Ramos (cell line): Measurements from ENCODE around the gene EIF2S2.

ENCODE experiments used
- in situ Hi-C: fragments of 300-500 bp; cut with MboI; formaldehyde crosslinking; loops from one replicate; pipeline ENCODE4 v1.14.3; 2022; ENCODE audit warnings: low sequenced_read_pairs; ENCODE audit not compliant: unreplicated experiment

EIF2S2 gene

DNA sequence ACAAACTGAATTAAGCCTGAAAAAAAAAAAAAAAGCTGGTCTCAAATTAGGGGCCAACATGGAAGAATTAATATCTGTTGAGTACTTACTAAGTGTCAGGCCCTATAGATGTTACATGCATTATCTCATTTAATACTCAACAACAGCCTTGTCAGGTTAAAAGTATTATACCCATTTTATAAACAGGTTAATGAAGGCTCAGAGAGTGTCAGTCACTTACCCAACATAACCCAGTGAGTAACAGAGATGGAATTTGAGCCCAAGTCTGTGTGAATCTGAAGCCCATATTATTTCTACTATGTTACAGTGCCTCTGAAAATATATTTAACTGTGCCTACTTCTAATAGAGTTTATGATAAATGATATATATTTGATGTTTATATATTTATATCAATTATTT lies 11.3 kb upstream of the EIF2S2 start:
- in situ Hi-C loops: loop anchor here (5.0 to 25.0 kb wide), 2 partner anchors 266 to 661 kb away; no protein-coding TSS in a partner anchor

DNA sequence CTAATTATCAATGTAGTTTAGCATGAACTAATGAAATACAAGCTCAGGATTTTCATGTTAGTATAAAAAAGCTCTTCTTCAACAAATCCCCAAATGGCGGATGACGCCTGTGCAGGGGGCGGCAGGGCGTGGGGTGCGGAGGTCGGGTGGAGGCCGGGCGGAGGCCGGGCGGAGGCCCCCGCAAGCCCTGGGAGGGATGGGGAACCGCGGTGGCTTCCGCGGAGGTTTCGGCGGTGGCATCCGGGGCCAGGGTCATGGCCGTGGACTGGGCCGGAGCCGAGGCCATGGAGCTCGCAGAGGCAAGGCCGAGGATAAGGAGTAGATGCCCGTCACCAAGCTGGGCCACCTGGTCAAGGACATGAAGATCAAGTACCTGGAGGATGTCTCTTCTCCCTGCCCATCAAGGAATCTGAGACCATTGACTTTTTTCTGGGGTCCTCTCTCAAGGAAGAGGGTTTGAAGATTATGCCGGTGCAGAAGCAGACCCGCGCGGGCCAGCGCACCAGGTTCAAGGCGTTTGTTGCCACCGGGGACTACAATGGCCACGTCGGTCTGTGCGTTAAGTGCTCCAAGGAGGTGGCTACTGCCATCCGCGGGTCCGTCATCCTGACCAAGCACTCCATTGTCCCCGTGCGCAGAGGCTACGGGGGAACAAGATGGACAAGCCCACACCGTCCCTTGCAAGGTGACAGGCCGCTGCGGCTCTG lies 10.4 kb upstream of the EIF2S2 start:
- in situ Hi-C loops: loop anchor here (5.0 to 25.0 kb wide), 2 partner anchors 265 to 660 kb away; no protein-coding TSS in a partner anchor

DNA sequence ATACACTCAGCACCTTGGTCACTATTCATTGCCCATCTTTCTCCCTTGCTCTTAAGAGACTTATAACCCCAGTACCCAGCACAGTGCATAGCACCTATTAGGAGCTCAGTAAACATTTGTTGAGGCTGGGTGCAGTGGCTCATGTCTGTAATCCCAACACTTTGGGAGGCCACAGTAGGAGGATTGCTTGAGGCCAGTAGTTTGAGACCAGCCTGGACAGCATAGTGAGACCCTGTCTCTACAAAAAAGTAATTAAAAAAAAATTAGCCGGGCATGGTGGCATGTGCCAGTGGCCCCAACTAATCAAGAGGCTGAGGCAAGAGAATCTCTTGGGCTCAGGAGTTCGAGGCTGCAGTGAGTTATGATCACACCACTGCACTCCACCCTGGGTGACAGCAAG lies 8.2 kb upstream of the EIF2S2 start:
- in situ Hi-C loops: loop anchor here (5.0 to 25.0 kb wide), 2 partner anchors 263 to 658 kb away; no protein-coding TSS in a partner anchor

DNA sequence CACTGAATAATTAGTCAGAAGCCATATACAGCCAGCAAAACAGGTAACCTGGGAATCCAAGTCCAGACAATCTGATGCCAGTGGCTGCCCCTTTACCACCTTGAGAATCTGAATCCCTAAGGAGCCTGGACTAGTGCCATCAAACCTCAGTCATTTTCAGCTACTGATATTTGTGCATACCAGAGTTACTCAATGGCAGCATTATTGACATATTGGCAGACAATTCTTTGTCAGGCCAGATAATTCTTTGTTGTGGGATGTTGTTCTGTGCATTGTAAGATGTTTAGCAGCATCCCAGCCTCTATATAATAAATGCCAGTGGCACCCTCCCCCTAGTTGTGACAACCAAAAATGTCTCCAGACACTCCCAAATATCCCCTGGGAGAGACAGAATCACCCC lies 3.2 kb upstream of the EIF2S2 start:
- in situ Hi-C loops: loop anchor here (25.0 kb wide), 1 partner anchor 653 kb away; no protein-coding TSS in a partner anchor

DNA sequence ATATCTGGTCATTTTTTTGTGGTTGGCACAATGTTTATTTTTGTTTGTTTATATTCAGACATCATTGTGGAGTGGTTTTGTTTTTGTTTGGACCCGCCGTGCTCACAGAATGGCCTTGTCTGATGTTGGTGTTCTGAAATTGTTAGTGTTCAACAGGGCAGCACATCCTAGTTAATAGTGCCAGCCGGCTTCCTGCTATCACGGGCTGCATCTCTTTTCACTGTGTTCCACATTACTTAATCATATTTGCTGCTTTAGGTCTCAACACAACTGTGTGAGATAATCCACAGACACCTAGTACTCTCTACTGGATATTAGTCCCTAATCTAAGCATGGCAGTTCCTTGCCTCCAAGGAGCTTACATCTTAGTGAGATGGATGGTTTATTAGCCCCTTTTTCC lies 2.8 kb upstream of the EIF2S2 start:
- in situ Hi-C loops: loop anchor here (25.0 kb wide), 1 partner anchor 653 kb away; no protein-coding TSS in a partner anchor

DNA sequence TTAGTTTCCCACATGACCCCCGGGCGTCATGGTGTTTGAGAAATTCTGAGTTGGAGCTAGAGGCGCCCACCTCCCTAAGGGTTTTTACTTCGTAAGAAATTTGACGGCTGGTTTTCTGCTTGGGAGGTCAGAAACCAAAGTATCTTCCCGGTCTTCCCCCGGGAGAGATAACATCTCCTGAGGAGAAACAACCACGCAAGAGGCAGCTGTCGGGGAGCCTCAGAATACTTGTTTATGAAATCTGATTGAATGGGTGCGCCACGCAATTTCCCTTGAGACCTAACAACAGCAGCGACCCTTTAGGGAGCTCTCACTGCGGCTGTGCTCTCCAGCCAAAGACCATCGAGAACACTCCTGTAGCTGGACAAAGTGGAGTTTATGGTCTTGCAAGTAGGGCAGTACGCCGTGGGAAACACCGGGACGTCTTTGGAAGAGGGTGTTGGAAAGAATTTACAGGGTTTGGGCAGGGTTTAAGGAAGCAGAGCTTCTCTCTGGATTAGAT lies 608 bp upstream of the EIF2S2 start:
- in situ Hi-C loops: loop anchor here (25.0 kb wide), 1 partner anchor 650 kb away; no protein-coding TSS in a partner anchor

DNA sequence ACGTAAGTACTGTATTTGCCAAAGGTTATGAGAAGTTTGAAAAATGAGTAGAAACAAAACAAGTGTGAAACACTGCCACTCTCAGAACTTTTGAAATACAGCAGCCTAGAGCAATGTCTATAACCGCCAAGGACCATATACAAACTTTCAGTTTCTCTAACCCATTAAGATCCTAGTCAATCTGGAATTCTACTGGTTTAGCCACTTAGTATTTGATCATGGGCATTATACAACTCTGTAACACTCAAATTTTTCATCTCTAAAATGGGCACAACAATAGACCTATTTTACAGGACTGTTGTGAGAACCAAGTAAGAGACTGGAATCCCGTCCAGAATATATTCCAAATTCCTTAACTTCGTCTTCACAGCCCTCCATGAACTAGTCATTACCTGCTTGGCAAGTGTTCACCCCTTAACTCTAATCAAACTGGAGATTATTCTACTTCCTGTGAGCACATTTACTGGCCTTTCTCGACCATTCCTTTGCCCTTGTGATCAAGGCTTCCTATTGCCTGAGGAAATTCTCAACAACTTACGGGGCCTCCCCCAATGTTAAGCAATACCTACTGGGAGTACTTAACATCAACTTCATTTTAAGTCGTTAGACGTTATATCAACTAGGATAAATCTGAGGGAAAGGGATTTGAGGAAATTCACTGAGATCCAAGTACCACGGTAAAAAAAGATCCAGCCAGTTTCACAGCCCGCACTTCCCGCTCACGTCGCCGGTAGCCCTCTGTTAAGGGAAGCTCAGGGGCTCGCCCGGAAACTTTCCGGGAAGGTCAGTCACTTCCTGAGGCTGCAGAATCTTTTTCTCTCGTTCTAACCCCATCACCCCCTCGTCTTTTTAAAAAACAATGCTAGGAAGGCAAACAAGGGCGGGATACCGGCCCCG lies 1.1 kb downstream of the EIF2S2 start:
- in situ Hi-C loops: loop anchor here (25.0 kb wide), 1 partner anchor 649 kb away; no protein-coding TSS in a partner anchor

DNA sequence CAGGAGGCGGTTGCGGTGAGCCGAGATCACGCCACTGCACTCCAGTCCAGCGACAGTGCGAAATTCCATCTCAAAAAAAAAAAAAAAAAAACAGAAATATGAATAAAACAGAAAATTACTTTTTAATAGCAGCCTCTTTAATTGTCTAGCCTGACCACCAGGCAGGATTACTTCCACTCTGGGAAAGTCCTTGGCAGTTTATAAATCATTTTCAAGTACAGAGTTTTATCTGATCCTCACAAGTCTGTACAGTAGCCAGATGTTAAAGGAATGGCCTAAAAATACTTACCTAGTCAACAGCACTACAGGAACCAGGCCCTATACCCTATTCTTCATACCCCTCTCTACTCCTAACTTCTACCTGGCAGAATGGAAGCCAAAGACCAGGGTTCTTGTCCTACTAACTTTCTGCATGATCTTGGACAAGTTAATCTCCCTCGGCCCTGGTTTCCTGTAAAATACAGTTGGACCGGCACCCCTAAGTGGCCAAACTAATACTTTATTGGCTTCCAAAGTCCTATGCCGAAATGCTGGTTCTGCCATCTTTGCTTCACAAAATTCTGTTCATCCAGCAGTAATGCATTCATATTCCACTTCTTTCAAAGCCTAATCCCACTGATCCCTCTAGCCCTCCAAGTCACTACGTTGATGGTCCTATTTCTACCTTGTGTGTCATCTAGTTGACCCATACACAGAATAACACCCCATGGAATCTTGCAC lies 1.9 kb downstream of the EIF2S2 start:
- in situ Hi-C loops: loop anchor here (25.0 kb wide), 1 partner anchor 648 kb away; no protein-coding TSS in a partner anchor

DNA sequence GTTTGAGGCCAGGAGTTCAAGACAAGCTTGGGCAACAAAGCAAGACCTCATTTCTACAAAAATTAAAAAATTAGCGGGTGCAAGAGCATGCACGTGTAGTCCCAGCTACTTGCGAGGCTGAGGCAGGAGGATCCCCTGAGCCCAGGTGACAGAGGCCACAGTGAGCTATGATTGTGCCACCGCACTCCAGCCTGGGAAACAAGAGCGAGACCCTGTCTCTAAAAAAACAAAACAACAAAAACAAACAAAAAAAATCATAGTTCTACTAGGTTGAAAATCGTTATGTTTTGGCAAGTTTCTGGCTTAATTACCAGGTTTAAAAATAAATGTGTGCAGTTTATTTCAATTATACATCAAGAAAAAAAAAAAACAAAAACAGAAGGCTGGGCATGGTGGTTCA lies 2.6 kb downstream of the EIF2S2 start:
- in situ Hi-C loops: loop anchor here (25.0 kb wide), 1 partner anchor 647 kb away; no protein-coding TSS in a partner anchor

DNA sequence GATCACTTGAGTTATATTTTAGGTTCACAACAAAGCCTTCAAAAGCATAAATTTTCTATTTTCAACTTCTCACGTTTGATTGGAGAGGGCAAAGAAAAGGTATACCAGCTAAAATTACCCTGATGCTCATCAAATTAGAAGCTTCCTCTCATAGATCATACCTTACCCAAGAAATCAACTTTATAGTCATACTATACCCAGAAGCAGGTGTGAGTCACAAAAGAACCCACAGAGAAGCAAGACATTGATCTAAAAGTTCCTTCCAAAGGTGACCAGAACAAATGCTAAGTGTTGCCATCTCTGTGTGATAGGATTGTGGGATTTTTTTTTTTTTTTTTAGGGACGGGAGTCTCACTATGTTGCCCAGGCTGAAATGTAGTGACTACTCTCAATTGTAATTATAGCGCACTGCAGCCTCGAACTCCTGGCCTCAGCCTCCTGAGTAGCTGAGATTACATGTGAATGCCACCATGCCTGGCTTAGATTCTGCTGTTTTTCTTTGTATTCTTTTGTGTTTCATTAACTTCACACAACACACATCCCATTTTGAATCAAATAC lies 3.3 kb downstream of the EIF2S2 start:
- in situ Hi-C loops: loop anchor here (25.0 kb wide), 1 partner anchor 646 kb away; no protein-coding TSS in a partner anchor

DNA sequence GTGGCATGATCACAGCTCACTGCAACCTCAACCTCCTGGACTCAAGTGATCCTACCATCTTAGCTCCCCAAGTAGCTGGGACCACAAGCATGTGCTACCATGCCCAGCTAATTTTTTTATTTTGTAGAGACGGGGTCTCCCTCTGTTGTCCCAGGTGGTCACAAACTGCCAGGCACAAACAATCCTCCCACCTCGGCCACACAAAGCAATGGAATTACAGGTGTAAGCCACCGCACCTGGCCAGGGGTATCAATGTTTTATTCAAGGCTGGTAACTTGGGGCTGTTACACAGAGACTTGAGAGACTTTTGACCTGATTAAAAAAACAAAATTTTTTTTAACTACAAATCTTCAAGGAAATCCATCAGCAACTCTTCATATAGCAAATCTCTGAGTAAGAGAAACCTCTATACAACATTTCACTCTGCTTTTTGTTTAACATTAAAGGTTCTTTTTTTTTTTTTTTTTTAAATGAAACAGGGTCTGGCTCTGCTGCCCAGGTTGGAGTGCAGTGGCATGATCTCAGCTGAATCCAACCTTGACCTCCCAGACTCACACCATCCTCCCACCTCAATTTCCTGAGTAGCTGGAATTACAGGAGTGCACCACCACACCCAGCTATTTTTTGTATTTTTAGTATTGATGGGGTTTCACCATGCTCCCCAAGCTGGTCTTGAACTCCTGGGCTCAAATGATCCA lies 5.9 kb downstream of the EIF2S2 start:
- in situ Hi-C loops: loop anchor here (25.0 kb wide), 1 partner anchor 644 kb away; no protein-coding TSS in a partner anchor

DNA sequence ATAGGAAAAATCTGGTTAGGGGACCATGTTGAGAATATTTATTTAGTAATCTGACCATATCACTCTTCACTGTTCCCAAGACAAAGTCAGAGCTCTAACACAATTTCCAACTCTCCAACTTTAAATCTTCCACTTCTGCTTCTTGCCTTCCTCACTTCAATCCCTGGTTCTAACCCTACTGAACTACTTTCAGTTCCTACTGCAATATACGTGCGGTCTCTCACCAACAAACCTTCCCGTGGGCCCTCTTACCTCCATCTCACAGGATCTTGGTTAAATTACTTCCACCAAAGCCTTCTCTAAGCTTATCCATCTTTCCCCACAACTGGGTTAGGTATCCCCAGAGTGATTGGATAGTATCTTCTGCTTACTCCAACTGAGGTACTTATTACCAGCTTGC lies 8.0 kb downstream of the EIF2S2 start:
- in situ Hi-C loops: loop anchor here (25.0 kb wide), 1 partner anchor 642 kb away; no protein-coding TSS in a partner anchor

DNA sequence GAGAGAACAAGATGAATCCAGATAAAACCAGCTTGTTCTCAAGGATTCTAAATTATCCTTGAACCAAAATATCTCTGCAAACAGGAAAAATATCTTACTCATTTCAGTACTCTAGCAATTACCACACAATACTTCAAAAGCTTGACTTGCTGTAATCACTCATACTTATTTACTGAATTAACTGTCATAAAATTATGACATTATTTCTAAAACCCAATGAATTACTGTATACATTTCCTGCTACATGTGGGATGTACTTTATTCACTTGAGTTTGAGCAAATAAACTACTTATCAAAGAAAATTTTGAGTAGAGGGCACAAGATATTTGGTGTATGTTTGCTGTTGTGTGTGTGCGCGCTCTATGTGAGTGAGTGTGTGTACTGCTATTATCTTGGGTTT lies 9.7 kb downstream of the EIF2S2 start:
- in situ Hi-C loops: loop anchor here (25.0 kb wide), 1 partner anchor 640 kb away; no protein-coding TSS in a partner anchor

DNA sequence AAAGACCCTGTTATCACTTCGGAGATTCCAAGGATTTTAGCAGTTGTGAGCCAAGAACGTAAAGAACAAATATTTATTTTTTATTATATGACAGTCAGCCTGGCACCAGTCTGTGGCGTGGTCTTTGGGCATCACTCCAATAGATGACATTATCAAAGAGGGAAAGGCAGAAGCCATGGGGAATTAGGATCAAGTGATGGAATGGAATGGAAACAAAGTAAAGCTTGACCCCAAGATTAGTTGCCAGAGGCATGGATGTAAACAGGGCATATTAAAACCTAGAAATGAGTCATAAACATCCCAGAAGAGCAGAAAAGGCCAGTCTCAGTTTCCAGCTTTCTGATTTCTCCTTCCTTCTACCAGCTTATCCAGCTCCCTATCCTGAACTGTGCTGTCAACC lies 11.5 kb downstream of the EIF2S2 start:
- in situ Hi-C loops: loop anchor here (25.0 kb wide), 1 partner anchor 638 kb away; no protein-coding TSS in a partner anchor

DNA sequence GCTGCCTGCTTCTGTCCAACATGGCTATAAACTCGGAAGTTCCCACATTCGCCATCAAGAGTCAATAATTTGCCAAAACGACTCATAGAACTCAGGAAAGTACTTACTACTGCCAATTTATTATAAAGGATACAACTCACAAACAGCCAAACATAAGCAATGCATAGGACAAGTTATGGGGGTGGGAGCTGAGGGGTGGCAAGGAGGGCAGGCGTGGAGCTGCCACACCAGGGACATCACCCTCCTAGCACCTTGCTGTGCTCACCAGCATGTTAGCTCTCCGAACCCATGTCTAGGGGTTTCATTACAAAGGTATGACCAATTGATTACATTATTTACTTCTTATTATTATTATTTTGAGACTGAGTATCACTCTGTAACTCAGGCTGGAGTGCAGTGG lies 12.4 kb downstream of the EIF2S2 start:
- in situ Hi-C loops: loop anchor here (25.0 kb wide), 1 partner anchor 637 kb away; no protein-coding TSS in a partner anchor

DNA sequence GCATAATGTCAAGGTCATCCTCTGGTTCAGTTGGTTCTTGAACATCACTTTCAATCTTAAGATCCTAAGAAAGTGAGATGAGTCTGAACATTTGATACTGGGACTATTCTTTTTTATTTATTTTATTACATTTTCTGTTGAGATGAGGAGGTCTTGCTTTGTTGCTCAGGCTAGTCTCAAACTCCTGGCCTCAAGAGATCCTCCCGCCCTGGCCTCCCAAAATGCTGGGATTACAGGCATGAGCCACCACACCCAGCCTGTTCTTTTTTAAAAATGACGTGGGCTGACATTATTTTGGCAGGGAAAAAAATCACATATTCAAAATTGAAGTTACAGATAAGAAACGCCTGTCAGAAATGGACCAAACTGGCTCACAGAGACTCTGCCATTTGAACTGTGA lies 13.5 kb downstream of the EIF2S2 start:
- in situ Hi-C loops: no loop called here

DNA sequence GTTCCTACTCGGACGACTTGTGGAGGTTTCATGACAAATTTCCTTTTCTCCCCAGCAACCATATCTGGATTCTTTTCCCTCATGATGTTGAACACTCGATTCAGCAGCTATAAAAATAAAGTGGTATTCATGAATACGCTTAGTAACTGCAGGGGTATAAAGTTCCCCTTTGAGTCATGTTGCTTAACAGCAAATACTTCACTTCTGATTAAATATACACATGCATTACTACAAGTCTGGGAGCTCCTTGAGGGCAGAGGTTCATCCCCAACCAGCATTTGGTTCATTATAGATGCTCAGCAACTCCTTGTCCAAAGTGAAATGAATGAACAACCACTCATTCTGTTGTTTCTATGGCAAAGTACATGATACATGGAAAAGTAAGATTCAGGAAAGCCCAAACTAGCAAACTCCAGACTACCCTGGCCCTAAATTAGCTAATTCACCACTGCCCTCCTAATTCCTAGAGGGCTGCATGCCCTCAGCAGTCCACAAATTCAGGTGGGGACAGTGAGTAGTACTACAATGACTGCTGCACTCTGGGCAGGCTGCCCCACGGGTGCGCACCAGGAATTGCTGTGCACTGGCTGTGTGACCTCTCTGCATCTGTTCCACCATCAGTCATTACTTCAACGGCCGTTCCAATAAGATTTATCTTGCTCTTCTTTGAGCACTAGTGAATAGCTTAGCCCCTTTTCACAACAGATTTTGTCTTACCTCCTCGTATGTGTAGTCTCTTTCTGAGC lies 15.2 kb downstream of the EIF2S2 start:
- in situ Hi-C loops: no loop called here

DNA sequence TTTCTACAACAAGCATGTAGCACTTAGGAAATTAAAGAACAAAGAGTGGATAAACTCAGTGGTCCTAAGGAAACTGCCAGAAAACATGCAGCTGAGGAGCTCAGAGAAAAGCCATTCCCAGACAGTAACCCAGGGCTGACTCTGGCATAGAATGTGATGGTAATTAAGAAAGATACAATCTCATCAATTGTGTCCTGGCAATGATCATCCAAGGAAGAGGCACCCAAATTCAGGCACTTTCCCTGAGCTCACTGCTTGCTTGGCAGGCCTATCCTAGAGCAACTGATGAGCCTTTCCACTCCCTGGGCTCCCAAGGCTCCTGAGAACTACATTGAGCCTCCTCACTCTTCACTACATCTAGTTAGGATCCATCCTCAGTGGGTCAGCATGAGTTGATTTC lies 16.2 kb downstream of the EIF2S2 start:
- in situ Hi-C loops: no loop called here
